Uterus (tissue), 4 donors: ENCODE results near the gene ADGRE3. TPM values are rescaled to one million over a fixed set of nuclear protein-coding genes. Genes with fewer than 3 reads are reported as not detected.

Experiments used
- DNase-seq, 2 donors: peaks; one replicate each; pipeline ENCODE4 v3.0.0-alpha.2; 2019 to 2020
- H3K27ac ChIP-seq, 2 donors: fragments of 200-600 bp; sonication (generic); 1 replicate in 1 of 2; 2 replicates in 1 of 2; pipeline ENCODE4 v1.5.1; 2016 to 2018
- H3K27me3 ChIP-seq, 2 donors: fragments of 200-600 bp; sonication (generic); one replicate each; pipeline ENCODE4 v1.5.1; 2018 to 2019; ENCODE audit warnings: control low read depth in 1 of 2
- H3K36me3 ChIP-seq, 2 donors: fragments of 200-600 bp; sonication (generic); one replicate each; pipeline ENCODE4 v1.5.1; 2019; ENCODE audit warnings: control low read depth in 1 of 2
- H3K4me1 ChIP-seq, 2 donors: fragments of 200-600 bp; sonication (generic); one replicate each; pipeline ENCODE4 v1.5.1; 2018 to 2019; ENCODE audit warnings: control low read depth in 1 of 2
- H3K4me3 ChIP-seq, 2 donors: fragments of 200-600 bp; sonication (generic); 1 replicate in 1 of 2; 2 replicates in 1 of 2; pipeline ENCODE4 v1.5.1; 2018 to 2019; ENCODE audit warnings: mild to moderate bottlenecking in 1 of 2
- H3K9me3 ChIP-seq, 2 donors: fragments of 200-600 bp; sonication (generic); one replicate each; pipeline ENCODE4 v1.5.1; 2019; ENCODE audit warnings: control low read depth in 1 of 2
- POLR2A ChIP-seq, 2 donors: fragments of 450-650 bp; IDR thresholded peaks; one replicate each; pipeline ENCODE4 v1.6.1; 2016; ENCODE audit warnings: antibody characterized with exemption in 2 of 2, mild to moderate bottlenecking in 1 of 2, moderate library complexity in 1 of 2
- intact Hi-C: fragments of 100-400 bp; cut with DNase I; formaldehyde crosslinking; loops from one replicate; pipeline ENCODE4 v1.15.1; 2023; ENCODE audit warnings: low total_unique reads
- total RNA-seq, 4 donors: library from RNA; depleted of rRNA in 3 of 4; stranded (reverse); fragments of >200 nt in 3 of 4; gene quantifications; one replicate each; pipeline versions ENCODE4 v1.1.0 to v1.2.4, GENCODE V29; 2014 to 2023
- TF ChIP-seq, protein P1 (sequence below), 4 experiments: fragments of 200-600 bp in 2 of 4; fragments of 450-650 bp in 2 of 4; sonication (generic) in 2 of 4; IDR thresholded peaks; one replicate each; pipeline ENCODE4 v1.5.1; 2016 to 2019; ENCODE audit warnings: antibody characterized with exemption in 4 of 4, mild to moderate bottlenecking in 2 of 4, moderate library complexity in 1 of 4
- donor health status: DM: yes; HTN: yes; CAD: no.

Gene ADGRE3
- total RNA-seq, 4 donors from 2014 or later = 0.14 TPM; not detected in 3

GRCh38 chr19:14670408-14670807 is 4.2 kb downstream of the ADGRE3 start:
- no peaks in the 10 kb centered on the region for H3K4me1 ChIP-seq
- TF ChIP-seq, protein P1, sequence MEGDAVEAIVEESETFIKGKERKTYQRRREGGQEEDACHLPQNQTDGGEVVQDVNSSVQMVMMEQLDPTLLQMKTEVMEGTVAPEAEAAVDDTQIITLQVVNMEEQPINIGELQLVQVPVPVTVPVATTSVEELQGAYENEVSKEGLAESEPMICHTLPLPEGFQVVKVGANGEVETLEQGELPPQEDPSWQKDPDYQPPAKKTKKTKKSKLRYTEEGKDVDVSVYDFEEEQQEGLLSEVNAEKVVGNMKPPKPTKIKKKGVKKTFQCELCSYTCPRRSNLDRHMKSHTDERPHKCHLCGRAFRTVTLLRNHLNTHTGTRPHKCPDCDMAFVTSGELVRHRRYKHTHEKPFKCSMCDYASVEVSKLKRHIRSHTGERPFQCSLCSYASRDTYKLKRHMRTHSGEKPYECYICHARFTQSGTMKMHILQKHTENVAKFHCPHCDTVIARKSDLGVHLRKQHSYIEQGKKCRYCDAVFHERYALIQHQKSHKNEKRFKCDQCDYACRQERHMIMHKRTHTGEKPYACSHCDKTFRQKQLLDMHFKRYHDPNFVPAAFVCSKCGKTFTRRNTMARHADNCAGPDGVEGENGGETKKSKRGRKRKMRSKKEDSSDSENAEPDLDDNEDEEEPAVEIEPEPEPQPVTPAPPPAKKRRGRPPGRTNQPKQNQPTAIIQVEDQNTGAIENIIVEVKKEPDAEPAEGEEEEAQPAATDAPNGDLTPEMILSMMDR (IDR thresholded peaks at IDR 0.05) = no peak
- TF ChIP-seq POLR2A (IDR thresholded peaks at IDR 0.05) = no peak
- intact Hi-C loops = no loop called here

DNA sequence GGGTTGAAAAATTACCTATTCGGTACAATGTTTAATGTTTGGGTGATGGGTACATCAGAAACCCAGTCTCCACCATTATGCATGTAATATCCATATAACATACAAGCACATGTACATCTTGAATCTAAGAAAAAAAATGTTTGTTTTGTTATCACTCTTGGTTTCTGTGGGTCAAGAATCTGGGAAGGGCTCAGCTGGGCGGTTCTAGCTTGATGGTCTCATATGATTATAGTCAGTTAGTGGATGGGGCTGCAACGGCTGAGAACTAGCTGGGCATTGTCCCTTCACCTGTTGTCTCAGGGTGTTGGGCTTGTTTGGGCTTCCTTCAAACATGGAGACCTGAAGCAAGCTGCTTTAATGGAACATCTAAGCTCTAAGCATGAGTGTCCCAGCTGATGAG is 4.7 kb downstream of the ADGRE3 start:
- intact Hi-C loops = no loop called here
- DNase-seq = no peak
- no peak overlapping the region for H3K27ac ChIP-seq
- no peaks in the 10 kb centered on the region for H3K36me3 ChIP-seq
- H3K4me3 ChIP-seq = no peak overlapping the region
- no peak for TF ChIP-seq POLR2A (IDR thresholded peaks at IDR 0.05)
- TF ChIP-seq, protein P1 (IDR thresholded peaks at IDR 0.05) = no peak
- no peaks in the 10 kb centered on the region for H3K27me3 ChIP-seq
- H3K4me1 ChIP-seq = no peaks in the 10 kb centered on the region
- no peaks in the 10 kb centered on the region for H3K9me3 ChIP-seq

More at GRCh38 chr19:14670408-14670807, 4.2 kb downstream of the ADGRE3 start:
- Histone ChIP-seq H3K27ac (no peak overlapping the region), H3K36me3 (no peaks in the 10 kb centered on the region), H3K9me3 (no peaks in the 10 kb centered on the region), H3K4me3 (no peak overlapping the region), H3K27me3 (no peaks in the 10 kb centered on the region)
- no peak for DNase-seq

- H3K4me1 ChIP-seq = no peaks in the 10 kb centered on the region
- no peak overlapping the region for H3K4me3 ChIP-seq
- intact Hi-C loops = no loop called here
- no peaks in the 10 kb centered on the region for H3K36me3 ChIP-seq
- no peaks in the 10 kb centered on the region for H3K9me3 ChIP-seq
- no peak for DNase-seq
- no peak overlapping the region for H3K27ac ChIP-seq
- TF ChIP-seq POLR2A (IDR thresholded peaks at IDR 0.05) = no peak
- TF ChIP-seq, protein P1 (IDR thresholded peaks at IDR 0.05) = no peak
- no peaks in the 10 kb centered on the region for H3K27me3 ChIP-seq
Observed at GRCh38 chr19:14661372-14661924, 13.2 kb downstream of the ADGRE3 start.

DNA sequence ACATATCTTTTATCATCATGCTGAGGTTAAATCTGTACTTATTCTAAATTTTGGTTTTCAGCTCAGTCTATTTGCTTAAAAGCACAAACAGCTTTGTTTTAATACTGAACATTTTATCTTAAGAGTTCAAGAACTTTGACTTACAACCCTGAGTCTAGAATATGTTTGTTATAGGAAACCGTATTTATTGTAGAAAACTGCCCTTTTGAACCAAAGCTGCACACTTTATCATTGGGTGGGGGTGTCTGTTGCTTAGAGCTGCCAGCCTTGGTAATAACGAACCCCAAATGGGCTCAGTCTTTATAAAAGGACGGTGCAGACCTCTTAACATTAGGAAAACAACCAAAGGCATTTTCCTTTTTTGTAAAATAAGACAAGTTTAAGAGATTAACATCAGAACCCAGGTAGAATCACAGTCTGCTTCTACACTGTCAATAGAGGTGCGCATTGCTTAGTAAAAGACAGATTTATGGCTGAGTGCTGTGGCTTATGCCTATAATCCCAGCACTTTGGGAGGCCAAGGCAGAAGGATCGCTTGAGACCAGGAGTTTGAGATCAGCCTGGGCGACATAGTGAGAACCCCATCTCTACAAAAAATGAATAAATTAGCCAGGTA is 14.7 kb downstream of the ADGRE3 start:
- no peaks in the 10 kb centered on the region for H3K27me3 ChIP-seq
- H3K36me3 ChIP-seq = no peaks in the 10 kb centered on the region
- no peaks in the 10 kb centered on the region for H3K4me1 ChIP-seq
- H3K9me3 ChIP-seq = no peaks in the 10 kb centered on the region
- DNase-seq = no peak
- H3K27ac ChIP-seq = no peak overlapping the region
- intact Hi-C loops = no loop called here
- no peak for TF ChIP-seq POLR2A (IDR thresholded peaks at IDR 0.05)
- TF ChIP-seq, protein P1 (IDR thresholded peaks at IDR 0.05) = no peak
- no peak overlapping the region for H3K4me3 ChIP-seq

GRCh38 chr19:14655726-14656125 is 18.9 kb downstream of the ADGRE3 start:
- no peak overlapping the region for H3K4me3 ChIP-seq
- no peaks in the 10 kb centered on the region for H3K36me3 ChIP-seq
- intact Hi-C loops = no loop called here
- no peak for DNase-seq
- H3K4me1 ChIP-seq = no peaks in the 10 kb centered on the region
- TF ChIP-seq POLR2A (IDR thresholded peaks at IDR 0.05) = no peak
- TF ChIP-seq, protein P1 (IDR thresholded peaks at IDR 0.05) = no peak
- H3K27me3 ChIP-seq = no peaks in the 10 kb centered on the region
- no peak overlapping the region for H3K27ac ChIP-seq
- H3K9me3 ChIP-seq = no peaks in the 10 kb centered on the region
